CD4-positive, alpha-beta T cell treated with Interleukin-12 subunit alpha and Interleukin-12 subunit beta, for 1 hour (primary cell): ENCODE data around the gene HERC4.
"Not testable (repeated sequence)": the region's sequence is repeated elsewhere in the genome, so short reads cannot be mapped to it uniquely, and the experiment has no call there.

Experiments used
- DNase-seq: peaks from one replicate; pipeline ENCODE4 v3.0.0-alpha.2; 2020

Gene HERC4

GRCh38 chr10:68090586-68090985, 15.5 kb upstream of the HERC4 start:
- DNase-seq = no peak

GRCh38 chr10:68088740-68089139, 13.7 kb upstream of the HERC4 start:
- DNase-seq = no peak

- DNase-seq = no peak
Observed at GRCh38 chr10:68087685-68088401, 12.8 kb upstream of the HERC4 start.

- DNase-seq = no peak
Observed at GRCh38 chr10:68086910-68087684, 12.0 kb upstream of the HERC4 start.

GRCh38 chr10:68086011-68086410, 10.9 kb upstream of the HERC4 start:
- DNase-seq = no peak

- DNase-seq = no peak
Observed at GRCh38 chr10:68084469-68084868, 9.4 kb upstream of the HERC4 start.

GRCh38 chr10:68083953-68084352, 8.9 kb upstream of the HERC4 start:
- no peak for DNase-seq

GRCh38 chr10:68082872-68083271, 7.8 kb upstream of the HERC4 start:
- no peak for DNase-seq

- no peak for DNase-seq
Observed at GRCh38 chr10:68081916-68082315, 6.8 kb upstream of the HERC4 start.

GRCh38 chr10:68080853-68081431, 5.9 kb upstream of the HERC4 start:
- no peak for DNase-seq

- no peak for DNase-seq
Observed at GRCh38 chr10:68079434-68079833, 4.4 kb upstream of the HERC4 start.

GRCh38 chr10:68077026-68077425, 1.9 kb upstream of the HERC4 start:
- no peak for DNase-seq

GRCh38 chr10:68076081-68076480, 998 bp upstream of the HERC4 start:
- DNase-seq = not testable (repeated sequence)

- DNase-seq = no peak
Observed at GRCh38 chr10:68075550-68076004, 494 bp upstream of the HERC4 start.

GRCh38 chr10:68074031-68074774, 880 bp downstream of the HERC4 start:
- DNase-seq = peak; percentile 4

GRCh38 chr10:68073631-68074030, 1.5 kb downstream of the HERC4 start:
- DNase-seq = no peak

GRCh38 chr10:68067508-68067907, 7.6 kb downstream of the HERC4 start:
- no peak for DNase-seq

GRCh38 chr10:68067029-68067428, 8.1 kb downstream of the HERC4 start:
- no peak for DNase-seq

GRCh38 chr10:68053553-68053952, 21.5 kb downstream of the HERC4 start:
- DNase-seq = no peak

GRCh38 chr10:68052463-68052862, 22.6 kb downstream of the HERC4 start:
- no peak for DNase-seq

GRCh38 chr10:68049289-68050078, 25.6 kb downstream of the HERC4 start:
- no peak for DNase-seq

- no peak for DNase-seq
Observed at GRCh38 chr10:68047554-68048327, 27.3 kb downstream of the HERC4 start.
